SK-N-SH (cell line): ENCODE results near the gene NR2C2.

Experiments used
- MAX ChIP-seq: IDR thresholded peaks from 2 replicates; pipeline ENCODE4 v1.4.0; 2012; ENCODE audit warnings: low read depth
- NRF1 ChIP-seq: IDR thresholded peaks from 2 replicates; pipeline ENCODE4 v1.6.1; 2012; ENCODE audit warnings: low read depth, mild to moderate bottlenecking, low read length
- REST ChIP-seq: IDR thresholded peaks from 2 replicates; pipeline ENCODE4 v1.6.1; 2012; ENCODE audit warnings: mild to moderate bottlenecking, low read depth, low read length, moderate library complexity
- RFX5 ChIP-seq: IDR thresholded peaks from 2 replicates; pipeline ENCODE4 v1.6.1; 2012; ENCODE audit warnings: mild to moderate bottlenecking, improper control_type of control experiment, low read length
- YY1 ChIP-seq: IDR thresholded peaks from 2 replicates; pipeline ENCODE4 v1.4.0; 2012; ENCODE audit warnings: low read depth, mild to moderate bottlenecking
- TF ChIP-seq, protein P1 (sequence below): fragments of 200-600 bp; sonication (generic); IDR thresholded peaks from 2 replicates; pipeline ENCODE4 v1.6.1; 2017; ENCODE audit warnings: antibody characterized with exemption, mild to moderate bottlenecking, moderate library complexity

GRCh38 chr3:15043408-15044171 is 96.2 kb downstream of the NR2C2 start:
- no peak for TF ChIP-seq REST
- TF ChIP-seq NRF1, result no peak
- no peak for TF ChIP-seq MAX
- TF ChIP-seq RFX5, result no peak
- TF ChIP-seq, protein P1, sequence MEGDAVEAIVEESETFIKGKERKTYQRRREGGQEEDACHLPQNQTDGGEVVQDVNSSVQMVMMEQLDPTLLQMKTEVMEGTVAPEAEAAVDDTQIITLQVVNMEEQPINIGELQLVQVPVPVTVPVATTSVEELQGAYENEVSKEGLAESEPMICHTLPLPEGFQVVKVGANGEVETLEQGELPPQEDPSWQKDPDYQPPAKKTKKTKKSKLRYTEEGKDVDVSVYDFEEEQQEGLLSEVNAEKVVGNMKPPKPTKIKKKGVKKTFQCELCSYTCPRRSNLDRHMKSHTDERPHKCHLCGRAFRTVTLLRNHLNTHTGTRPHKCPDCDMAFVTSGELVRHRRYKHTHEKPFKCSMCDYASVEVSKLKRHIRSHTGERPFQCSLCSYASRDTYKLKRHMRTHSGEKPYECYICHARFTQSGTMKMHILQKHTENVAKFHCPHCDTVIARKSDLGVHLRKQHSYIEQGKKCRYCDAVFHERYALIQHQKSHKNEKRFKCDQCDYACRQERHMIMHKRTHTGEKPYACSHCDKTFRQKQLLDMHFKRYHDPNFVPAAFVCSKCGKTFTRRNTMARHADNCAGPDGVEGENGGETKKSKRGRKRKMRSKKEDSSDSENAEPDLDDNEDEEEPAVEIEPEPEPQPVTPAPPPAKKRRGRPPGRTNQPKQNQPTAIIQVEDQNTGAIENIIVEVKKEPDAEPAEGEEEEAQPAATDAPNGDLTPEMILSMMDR, result no peak
- no peak for TF ChIP-seq YY1
